Measurements from ENCODE around the gene ATXN2L. TPM values are rescaled to one million over a fixed set of nuclear protein-coding genes. Genes with fewer than 3 reads are reported as not detected.
"Not testable (repeated sequence)": the region's sequence is repeated elsewhere in the genome, so short reads cannot be mapped to it uniquely, and the experiment has no call there.

Gene ATXN2L
- total RNA-seq, 2 donors from 2014 or later = 40.2 to 129 TPM

- Histone ChIP-seq H3K9me3 (no peaks in the 10 kb centered on the region), H3K36me3 (replicated peaks in 1 of 2; ENCODE audit: insufficient read depth in 1 of 2, low read depth in 2 of 2) (no peaks in the 10 kb centered on the region), H3K27ac (no peak overlapping the region), H3K4me3 (no peak overlapping the region), H3K4me1 (peaks cover 13% of the 10 kb centered on the region), H3K27me3 (no peaks in the 10 kb centered on the region)
- intact Hi-C loops (cut with DNase I) = no loop called here
- WGBS, 2 donors = 70 to 72% methylated on average over 4 of the region's 4 CpGs
- no peak for TF ChIP-seq POLR2A (IDR thresholded peaks at IDR 0.05)
- TF ChIP-seq CTCF (IDR thresholded peaks at IDR 0.05) = no peak
- no peak for ATAC-seq
- DNase-seq = no peak
Measured at GRCh38 chr16:28880955-28881354, 58.2 kb downstream of the ATXN2L start.

- intact Hi-C loops (cut with DNase I); H3K9me3 ChIP-seq; ATAC-seq; H3K4me3 ChIP-seq; H3K27ac ChIP-seq; H3K27me3 ChIP-seq; H3K36me3 ChIP-seq (replicated peaks in 1 of 2; ENCODE audit: insufficient read depth in 1 of 2, low read depth in 2 of 2); DNase-seq: not testable (repeated sequence)
- 78 to 84% methylated on average over 4 of the region's 4 CpGs for WGBS, 2 donors
- peaks cover 13% of the 10 kb centered on the region for H3K4me1 ChIP-seq
Measured at GRCh38 chr16:28881565-28881964, 58.8 kb downstream of the ATXN2L start.

- Histone ChIP-seq H3K4me3 (no peak overlapping the region), H3K27ac (no peak overlapping the region), H3K27me3 (no peaks in the 10 kb centered on the region), H3K36me3 (replicated peaks in 1 of 2; ENCODE audit: insufficient read depth in 1 of 2, low read depth in 2 of 2) (no peaks in the 10 kb centered on the region), H3K9me3 (no peaks in the 10 kb centered on the region), H3K4me1 (peaks cover 13% of the 10 kb centered on the region)
- intact Hi-C loops (cut with DNase I) = no loop called here
- ATAC-seq = no peak
- 36 to 45% methylated on average over 6 to 24 of the region's 24 CpGs for WGBS, 2 donors
- TF ChIP-seq POLR2A (IDR thresholded peaks at IDR 0.05) = no peak
- no peak for TF ChIP-seq CTCF (IDR thresholded peaks at IDR 0.05)
- no peak for DNase-seq
Measured at GRCh38 chr16:28882551-28883160, 59.9 kb downstream of the ATXN2L start.

- Histone ChIP-seq H3K4me1 (peaks cover 13% of the 10 kb centered on the region), H3K36me3 (replicated peaks in 1 of 2; ENCODE audit: insufficient read depth in 1 of 2, low read depth in 2 of 2) (no peaks in the 10 kb centered on the region), H3K9me3 (no peaks in the 10 kb centered on the region), H3K27ac (no peak overlapping the region), H3K4me3 (no peak overlapping the region), H3K27me3 (no peaks in the 10 kb centered on the region)
- ATAC-seq (no peak), DNase-seq (no peak)
- TF ChIP-seq CTCF (IDR thresholded peaks at IDR 0.05) = no peak
- TF ChIP-seq POLR2A (IDR thresholded peaks at IDR 0.05) = no peak
- intact Hi-C loops (cut with DNase I) = no loop called here
- WGBS, 2 donors = 55 to 66% methylated on average over 16 to 25 of the region's 25 CpGs
Measured at GRCh38 chr16:28883221-28883996, 60.6 kb downstream of the ATXN2L start.

GRCh38 chr16:28884045-28884444 lies 61.2 kb downstream of the ATXN2L start:
- no peak for ATAC-seq
- H3K27ac ChIP-seq = no peak overlapping the region
- DNase-seq = no peak
- no peaks in the 10 kb centered on the region for H3K36me3 ChIP-seq (replicated peaks in 1 of 2; ENCODE audit: insufficient read depth in 1 of 2, low read depth in 2 of 2)
- no peaks in the 10 kb centered on the region for H3K9me3 ChIP-seq
- intact Hi-C loops (cut with DNase I) = no loop called here
- peaks cover 12% of the 10 kb centered on the region for H3K4me1 ChIP-seq
- TF ChIP-seq POLR2A (IDR thresholded peaks at IDR 0.05) (no peak), CTCF (IDR thresholded peaks at IDR 0.05) (no peak)
- no peaks in the 10 kb centered on the region for H3K27me3 ChIP-seq
- 86 to 89% methylated on average over 6 of the region's 6 CpGs for WGBS, 2 donors
- H3K4me3 ChIP-seq = no peak overlapping the region

Small RNAs within 50 kb of the gene (microRNA-seq; reads per million reads assigned to microRNA genes)
- 0 reads per million in 2 donors for gene MIR4721 (ENCODE audit: borderline number of aligned reads in 2 of 2, borderline replicate concordance in 2 of 2)

Small RNAs within 50 kb of the gene (small RNA-seq; reads per million reads assigned to genes)
- not detected for gene RF00416

Other genes with a start within 250 kb of the ATXN2L start
- 1 to 10 TPM; 1.3 to 2.3 TPM for gene SULT1A2, start 225.9 kb upstream of the ATXN2L start, total RNA-seq
- gene SULT1A1, start 213.0 kb upstream of the ATXN2L start, total RNA-seq = 10 to 100 TPM; 26.7 to 35.6 TPM
- under 1 TPM in 1 of 2 donors, not detected in 1; 0.52 TPM for gene NPIPB8, start 184.9 kb upstream of the ATXN2L start, total RNA-seq
- 100 to 1,000 TPM; 145 to 314 TPM for gene EIF3C, start 111.5 kb upstream of the ATXN2L start, total RNA-seq
- 1 to 10 TPM in 1 of 2 donors, not detected in 1; 6.7 TPM for gene NPIPB9, start 71.2 kb upstream of the ATXN2L start, total RNA-seq
- gene TUFM, start 23.3 kb downstream of the ATXN2L start, total RNA-seq = 100 to 1,000 TPM in 1 of 2 donors, 10 to 100 TPM in 1; 93.4 to 103 TPM
- gene SH2B1, start 40.8 kb downstream of the ATXN2L start, total RNA-seq = 10 to 100 TPM; 21.5 to 77.1 TPM
- not detected for gene ATP2A1, start 55.5 kb downstream of the ATXN2L start, total RNA-seq
- gene RABEP2, start 102.2 kb downstream of the ATXN2L start, total RNA-seq = 100 to 1,000 TPM in 1 of 2 donors, 10 to 100 TPM in 1; 27.2 to 118 TPM
- gene CD19, start 109.0 kb downstream of the ATXN2L start, total RNA-seq = not detected
- 10 to 100 TPM; 20.0 to 65.6 TPM for gene NFATC2IP, start 127.9 kb downstream of the ATXN2L start, total RNA-seq
- gene SPNS1, start 151.8 kb downstream of the ATXN2L start, total RNA-seq = 10 to 100 TPM; 11.2 to 23.1 TPM
- gene LAT, start 162.1 kb downstream of the ATXN2L start, total RNA-seq = 1 to 10 TPM; 1.6 to 4.7 TPM